GM18502 (cell line): ENCODE data around the gene EPAS1.

Source experiments
- ATAC-seq: cut with Tn5 transposase; IDR thresholded peaks from one replicate; pipeline ENCODE4 v1.9.1; 2021; ENCODE audit warnings: mild to moderate bottlenecking; ENCODE audit not compliant: unreplicated experiment, poor library complexity

The EPAS1 gene

GRCh38 chr2:46299365-46300263 is 2.4 kb downstream of the EPAS1 start:
- no peak for ATAC-seq

- ATAC-seq = no peak
Observed at GRCh38 chr2:46300406-46300832, 3.2 kb downstream of the EPAS1 start.

GRCh38 chr2:46302005-46302695 is 4.9 kb downstream of the EPAS1 start:
- no peak for ATAC-seq

- no peak for ATAC-seq
Observed at GRCh38 chr2:46303233-46303632, 6.0 kb downstream of the EPAS1 start.

GRCh38 chr2:46303822-46304221 is 6.6 kb downstream of the EPAS1 start:
- no peak for ATAC-seq

- no peak for ATAC-seq
Observed at GRCh38 chr2:46304635-46305034, 7.4 kb downstream of the EPAS1 start.

- no peak for ATAC-seq
Observed at GRCh38 chr2:46305187-46305586, 8.0 kb downstream of the EPAS1 start.

- ATAC-seq = no peak
Observed at GRCh38 chr2:46305767-46306166, 8.6 kb downstream of the EPAS1 start.

- no peak for ATAC-seq
Observed at GRCh38 chr2:46306330-46306751, 9.1 kb downstream of the EPAS1 start.

- ATAC-seq = no peak
Observed at GRCh38 chr2:46306988-46307655, 9.9 kb downstream of the EPAS1 start.

GRCh38 chr2:46308081-46308480 is 10.9 kb downstream of the EPAS1 start:
- ATAC-seq = no peak

GRCh38 chr2:46308629-46309028 is 11.4 kb downstream of the EPAS1 start:
- ATAC-seq = no peak

- no peak for ATAC-seq
Observed at GRCh38 chr2:46309052-46309953, 12.1 kb downstream of the EPAS1 start.

GRCh38 chr2:46310446-46310845 is 13.2 kb downstream of the EPAS1 start:
- no peak for ATAC-seq

GRCh38 chr2:46311651-46312223 is 14.5 kb downstream of the EPAS1 start:
- ATAC-seq = no peak

GRCh38 chr2:46313063-46313462 is 15.9 kb downstream of the EPAS1 start:
- no peak for ATAC-seq

GRCh38 chr2:46314065-46314835 is 17.0 kb downstream of the EPAS1 start:
- ATAC-seq = no peak

- no peak for ATAC-seq
Observed at GRCh38 chr2:46315103-46315890, 18.1 kb downstream of the EPAS1 start.
